Liver (tissue), 3 donors: ENCODE measurements around the gene FBXO28.

ENCODE experiments used
- CTCF ChIP-seq: fragments of 150-350 bp; IDR thresholded peaks from 2 replicates; pipeline ENCODE4 v1.5.1; 2017; ENCODE audit warnings: improper control_type of control experiment, low read depth, low read length; ENCODE audit not compliant: missing input control
- GABPA ChIP-seq, 2 donors: IDR thresholded peaks in 1 of 2; conservative IDR thresholded peaks in 1 of 2; 2 replicates each; pipeline ENCODE4 v1.6.1; 2016; ENCODE audit warnings: antibody characterized with exemption in 2 of 2, mild to moderate bottlenecking in 1 of 2, moderate library complexity in 1 of 2
- HNF4G ChIP-seq: IDR thresholded peaks from 2 replicates; pipeline ENCODE4 v1.6.1; 2016; ENCODE audit warnings: antibody characterized with exemption
- MAX ChIP-seq: IDR thresholded peaks from 2 replicates; pipeline ENCODE4 v1.6.1; 2016; ENCODE audit warnings: antibody characterized with exemption
- REST ChIP-seq: IDR thresholded peaks from 2 replicates; pipeline ENCODE4 v1.6.1; 2016; ENCODE audit warnings: antibody characterized with exemption, mild to moderate bottlenecking
- RXRA ChIP-seq, 2 donors: IDR thresholded peaks; 2 replicates each; pipeline ENCODE4 v1.6.1; 2017 to 2018; ENCODE audit warnings: antibody characterized with exemption in 2 of 2, mild to moderate bottlenecking in 1 of 2
- TF ChIP-seq, protein P1 (sequence below): IDR thresholded peaks from 2 replicates; pipeline ENCODE4 v1.6.1; 2016; ENCODE audit warnings: antibody characterized with exemption
- TF ChIP-seq, protein P2 (sequence below): IDR thresholded peaks from 2 replicates; pipeline ENCODE4 v1.6.1; 2016; ENCODE audit warnings: antibody characterized with exemption
- donor health status: healthy.
- donor health status: healthy.

- TF ChIP-seq CTCF: no peak
- no peak for TF ChIP-seq MAX
- TF ChIP-seq HNF4G: no peak
- TF ChIP-seq, protein P1, sequence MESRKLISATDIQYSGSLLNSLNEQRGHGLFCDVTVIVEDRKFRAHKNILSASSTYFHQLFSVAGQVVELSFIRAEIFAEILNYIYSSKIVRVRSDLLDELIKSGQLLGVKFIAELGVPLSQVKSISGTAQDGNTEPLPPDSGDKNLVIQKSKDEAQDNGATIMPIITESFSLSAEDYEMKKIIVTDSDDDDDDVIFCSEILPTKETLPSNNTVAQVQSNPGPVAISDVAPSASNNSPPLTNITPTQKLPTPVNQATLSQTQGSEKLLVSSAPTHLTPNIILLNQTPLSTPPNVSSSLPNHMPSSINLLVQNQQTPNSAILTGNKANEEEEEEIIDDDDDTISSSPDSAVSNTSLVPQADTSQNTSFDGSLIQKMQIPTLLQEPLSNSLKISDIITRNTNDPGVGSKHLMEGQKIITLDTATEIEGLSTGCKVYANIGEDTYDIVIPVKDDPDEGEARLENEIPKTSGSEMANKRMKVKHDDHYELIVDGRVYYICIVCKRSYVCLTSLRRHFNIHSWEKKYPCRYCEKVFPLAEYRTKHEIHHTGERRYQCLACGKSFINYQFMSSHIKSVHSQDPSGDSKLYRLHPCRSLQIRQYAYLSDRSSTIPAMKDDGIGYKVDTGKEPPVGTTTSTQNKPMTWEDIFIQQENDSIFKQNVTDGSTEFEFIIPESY: no peak
- no peak for TF ChIP-seq GABPA (IDR thresholded peaks at IDR 0.05 in 1 of 2, conservative IDR thresholded peaks at IDR 0.05 in 1 of 2)
- TF ChIP-seq REST: no peak
- no peak for TF ChIP-seq RXRA (IDR thresholded peaks at IDR 0.05)
- TF ChIP-seq, protein P2, sequence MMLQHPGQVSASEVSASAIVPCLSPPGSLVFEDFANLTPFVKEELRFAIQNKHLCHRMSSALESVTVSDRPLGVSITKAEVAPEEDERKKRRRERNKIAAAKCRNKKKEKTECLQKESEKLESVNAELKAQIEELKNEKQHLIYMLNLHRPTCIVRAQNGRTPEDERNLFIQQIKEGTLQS: no peak
Measured at GRCh38 chr1:224163311-224163710, 49.4 kb downstream of the FBXO28 start.
